ENCODE measurements around the gene CNTN1. TPM values are rescaled to one million over a fixed set of nuclear protein-coding genes. Genes with fewer than 3 reads are reported as not detected.

The CNTN1 gene
- total and polyA plus RNA-seq, 2 of the 4 experiments (the other 2 are of a cell fraction): 0.10 to 0.18 TPM

DNA sequence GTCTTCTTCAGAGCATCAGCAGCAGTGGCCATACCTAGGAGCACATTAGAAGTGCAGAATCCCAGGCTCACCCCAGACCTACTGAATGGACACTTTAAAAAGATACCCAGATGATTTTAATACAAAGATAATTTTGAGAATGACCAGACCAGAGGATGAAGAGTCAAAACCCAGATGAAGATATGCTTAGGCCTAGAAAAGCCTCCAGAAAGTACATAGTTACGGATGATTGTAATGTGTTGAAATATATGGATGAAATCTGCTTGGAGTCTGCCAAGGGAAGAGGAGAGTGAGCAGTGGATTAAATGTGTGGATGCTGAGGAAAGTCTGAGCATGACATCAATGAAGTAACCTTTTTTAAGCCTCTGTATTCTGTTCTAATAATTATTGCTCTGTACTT lies 245.7 kb downstream of the CNTN1 start:
- no peak overlapping the region for H3K27ac ChIP-seq (ENCODE audit: insufficient read depth, low read length)
- H2BK5ac ChIP-seq (ENCODE audit: low read depth, low read length, poor library complexity, severe bottlenecking): no peak overlapping the region
- H4K8ac ChIP-seq (ENCODE audit: low read depth in 2 of 2, low read length in 2 of 2): no peak overlapping the region
- H3K27me3 ChIP-seq (ENCODE audit: control insufficient read depth, insufficient read depth, low read length): no peaks in the 10 kb centered on the region
- no peaks in the 10 kb centered on the region for H3K4me1 ChIP-seq (ENCODE audit: control insufficient read depth, insufficient read depth, low read length)
- ChIA-PET POLR2A (ENCODE audit: unreplicated experiment) (no interaction called here), CTCF (no interaction called here)
- BruUV-seq (replicated peaks): no TSS peak
- no peak overlapping the region for H2AFZ ChIP-seq (replicated peaks; ENCODE audit: low read length, poor library complexity)
- H2BK20ac ChIP-seq (ENCODE audit: low read depth, low read length): no peak overlapping the region
- no peaks in the 10 kb centered on the region for H3K79me1 ChIP-seq (ENCODE audit: low read depth in 1 of 2, low read length in 2 of 2)
- WGBS, 2 experiments (ENCODE audit: extremely low coverage in 2 of 2, insufficient read length in 1 of 2): 80% methylated on average over 1 of the region's 1 CpG; no CpG with 5 or more reads in 1 of the 2 experiments
- H2BK15ac ChIP-seq (ENCODE audit: low read depth, low read length): no peak overlapping the region
- in situ Hi-C loops (cut with MboI; ENCODE audit: low sequenced_read_pairs) (no loop called here), intact Hi-C loops (cut with micrococcal nuclease) (no loop called here), dilution Hi-C loops (cut with HindIII; ENCODE audit: low sequenced_read_pairs, unreplicated experiment) (no loop called here)
- no peaks in the 10 kb centered on the region for H3K9me1 ChIP-seq (ENCODE audit: insufficient read depth, low read length)
- H3K23ac ChIP-seq (ENCODE audit: low read depth, low read length): no peak overlapping the region
- H3K18ac ChIP-seq (ENCODE audit: low read depth, low read length): no peak overlapping the region
- no peaks in the 10 kb centered on the region for H3K9me3 ChIP-seq (ENCODE audit: control insufficient read depth, insufficient read depth, low read length)
- H3K4ac ChIP-seq (ENCODE audit: low read depth, low read length): no peak overlapping the region
- no peak overlapping the region for H4K5ac ChIP-seq (ENCODE audit: low read depth, low read length)
- no peak overlapping the region for H4K91ac ChIP-seq (ENCODE audit: insufficient read depth, low read depth, low read length)
- no peak overlapping the region for H3K14ac ChIP-seq (replicated peaks; ENCODE audit: low read depth, low read length)
- no peak overlapping the region for H3K4me3 ChIP-seq (ENCODE audit: insufficient read depth, low read depth, low read length)
- TF ChIP-seq MAFK (IDR thresholded peaks at IDR 0.05; ENCODE audit: low read depth, low read length): no peak
- TF ChIP-seq BHLHE40 (IDR thresholded peaks at IDR 0.05; ENCODE audit: low read depth, low read length): no peak
- TF ChIP-seq SMC3 (IDR thresholded peaks at IDR 0.05; ENCODE audit: low read depth, low read length): no peak
- TF ChIP-seq NFE2L2 (IDR thresholded peaks at IDR 0.05; ENCODE audit: low read depth, low read length): no peak
- no peak for TF ChIP-seq FOS (IDR thresholded peaks at IDR 0.05; ENCODE audit: low read depth, low read length)
- TF ChIP-seq RCOR1 (IDR thresholded peaks at IDR 0.05; ENCODE audit: insufficient replicate concordance, low read length): no peak
- no peak for TF ChIP-seq MXI1 (IDR thresholded peaks at IDR 0.05; ENCODE audit: borderline replicate concordance, low read depth, low read length)
- no peak for TF ChIP-seq USF2 (IDR thresholded peaks at IDR 0.05; ENCODE audit: low read depth, low read length)
- no peak for TF ChIP-seq RFX5 (IDR thresholded peaks at IDR 0.05; ENCODE audit: low read depth, low read length)
- no peak for TF ChIP-seq ELK1 (IDR thresholded peaks at IDR 0.05; ENCODE audit: borderline replicate concordance, low read depth, low read length)
- TF ChIP-seq CHD1 (IDR thresholded peaks at IDR 0.05; ENCODE audit: low read depth, low read length): no peak
- no peak for TF ChIP-seq MAZ (IDR thresholded peaks at IDR 0.05; ENCODE audit: borderline replicate concordance, low read depth, low read length)
- TF ChIP-seq, protein P1, sequence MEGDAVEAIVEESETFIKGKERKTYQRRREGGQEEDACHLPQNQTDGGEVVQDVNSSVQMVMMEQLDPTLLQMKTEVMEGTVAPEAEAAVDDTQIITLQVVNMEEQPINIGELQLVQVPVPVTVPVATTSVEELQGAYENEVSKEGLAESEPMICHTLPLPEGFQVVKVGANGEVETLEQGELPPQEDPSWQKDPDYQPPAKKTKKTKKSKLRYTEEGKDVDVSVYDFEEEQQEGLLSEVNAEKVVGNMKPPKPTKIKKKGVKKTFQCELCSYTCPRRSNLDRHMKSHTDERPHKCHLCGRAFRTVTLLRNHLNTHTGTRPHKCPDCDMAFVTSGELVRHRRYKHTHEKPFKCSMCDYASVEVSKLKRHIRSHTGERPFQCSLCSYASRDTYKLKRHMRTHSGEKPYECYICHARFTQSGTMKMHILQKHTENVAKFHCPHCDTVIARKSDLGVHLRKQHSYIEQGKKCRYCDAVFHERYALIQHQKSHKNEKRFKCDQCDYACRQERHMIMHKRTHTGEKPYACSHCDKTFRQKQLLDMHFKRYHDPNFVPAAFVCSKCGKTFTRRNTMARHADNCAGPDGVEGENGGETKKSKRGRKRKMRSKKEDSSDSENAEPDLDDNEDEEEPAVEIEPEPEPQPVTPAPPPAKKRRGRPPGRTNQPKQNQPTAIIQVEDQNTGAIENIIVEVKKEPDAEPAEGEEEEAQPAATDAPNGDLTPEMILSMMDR (conservative IDR thresholded peaks at IDR 0.05; ENCODE audit: low read depth, low read length): no peak
- TF ChIP-seq POLR2A (IDR thresholded peaks at IDR 0.05; ENCODE audit: low read depth, low read length): no peak
- no peak for TF ChIP-seq RAD21 (IDR thresholded peaks at IDR 0.05; ENCODE audit: low read length)
- no peak for TF ChIP-seq CEBPB (IDR thresholded peaks at IDR 0.05; ENCODE audit: low read depth, low read length)
- no peak overlapping the region for H2AK9ac ChIP-seq (replicated peaks; ENCODE audit: low read depth, low read length, poor library complexity)
- H4K20me1 ChIP-seq (ENCODE audit: insufficient read depth, low read length): no peaks in the 10 kb centered on the region
- H3K9ac ChIP-seq (ENCODE audit: low read depth, low read length): no peak overlapping the region
- H2BK120ac ChIP-seq (ENCODE audit: low read depth, low read length): no peak overlapping the region
- H2AK5ac ChIP-seq (ENCODE audit: low read depth, low read length): no peak overlapping the region
- no peak overlapping the region for H3K4me2 ChIP-seq (ENCODE audit: low read depth, low read length)
- no peaks in the 10 kb centered on the region for H3K36me3 ChIP-seq (ENCODE audit: control insufficient read depth, insufficient read depth, low read length)
- DNase-seq: no peak
- no peak for ATAC-seq (ENCODE audit: low read depth)
- no peak overlapping the region for H3K56ac ChIP-seq (ENCODE audit: extremely low read depth, insufficient read depth, low read length)

Data from IMR-90 (cell line).